ENCODE data around the gene DNAJB1.
"Not testable (repeated sequence)": the region's sequence is repeated elsewhere in the genome, so short reads cannot be mapped to it uniquely, and the experiment has no call there.

The DNAJB1 gene

DNA sequence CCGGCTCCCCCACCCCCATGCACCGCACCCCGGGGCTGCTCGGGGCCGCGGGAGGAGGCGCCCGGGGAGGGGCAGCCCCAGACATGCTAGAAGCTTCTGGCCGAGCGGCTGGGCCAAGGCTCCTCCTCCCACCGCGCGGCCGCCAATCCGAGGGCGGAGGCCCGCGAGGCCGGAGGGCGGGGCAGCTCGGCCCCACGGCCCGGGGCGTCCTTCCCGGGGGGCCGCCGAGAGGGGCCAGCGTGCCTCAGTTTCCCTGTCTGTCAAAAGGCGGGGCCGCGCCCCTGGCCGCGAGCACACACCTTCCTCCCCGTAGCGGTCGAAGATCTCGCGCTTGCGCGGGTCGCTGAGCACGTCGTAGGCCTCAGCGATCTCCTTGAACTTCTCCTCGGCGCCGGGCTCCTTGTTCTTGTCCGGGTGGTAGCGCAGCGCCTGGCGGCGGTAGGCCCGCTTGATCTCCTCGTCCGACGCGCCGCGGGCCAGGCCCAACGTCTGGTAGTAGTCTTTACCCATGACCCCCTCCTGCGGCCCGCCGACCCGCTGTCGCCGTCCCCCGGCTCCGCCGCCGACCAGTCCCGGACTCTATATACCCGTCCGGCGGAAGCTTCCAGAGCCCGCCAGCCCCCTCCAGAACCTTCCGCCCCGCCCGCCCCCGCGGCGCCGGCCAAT lies at the start of gene DNAJB1:
Gene DNAJB1, minus strand, starts transcription at position 558 of the 666 bp plus-strand sequence. Its CDS starts 48 bp downstream, at position 510.
- Histone ChIP-seq H3K4me3 (ENCODE audit: low read length in 2 of 2) (peak within 1 kb of the TSS; percentile 92), H3K9me3 (ENCODE audit: control insufficient read depth in 2 of 2, low read length in 2 of 2) (no peaks in the 10 kb centered on the region), H3K27ac (ENCODE audit: low read length) (peak within 1 kb of the TSS; percentile 95), H3K36me3 (ENCODE audit: control insufficient read depth in 2 of 2, insufficient read depth in 2 of 2, low read length in 2 of 2) (peaks cover 20 to 25% of the 10 kb centered on the region in 2 donors), H3K4me1 (ENCODE audit: control insufficient read depth, insufficient read depth, low read length) (peaks cover 34% of the 10 kb centered on the region), H3K9ac (ENCODE audit: low read length in 2 of 2) (peak within 1 kb of the TSS; percentile 97 to 99), H3K27me3 (ENCODE audit: control insufficient read depth in 1 of 2, insufficient read depth in 2 of 2, low read length in 2 of 2) (no peaks in the 10 kb centered on the region)

DNA sequence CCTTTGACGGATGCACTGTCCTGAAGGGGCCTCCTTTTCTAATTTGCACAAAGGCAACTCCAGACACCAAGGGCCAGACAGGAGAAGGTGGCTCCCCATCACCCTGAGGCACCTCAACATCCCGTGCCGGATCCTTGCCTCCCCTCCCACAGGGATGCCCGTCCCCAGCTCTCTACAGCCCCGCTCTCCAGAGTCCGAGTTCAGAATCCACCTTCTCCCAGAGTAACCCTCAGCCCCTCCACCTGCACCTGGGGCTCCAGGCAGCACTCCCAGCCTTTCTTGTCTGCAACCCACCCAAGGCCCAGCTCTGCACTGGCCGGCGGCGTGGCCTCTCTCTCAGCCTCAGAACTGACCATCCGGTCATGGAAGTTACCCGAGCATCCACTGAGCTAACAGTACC lies 48.9 kb upstream of the DNAJB1 start:
- H3K36me3 ChIP-seq (ENCODE audit: control insufficient read depth in 2 of 2, insufficient read depth in 2 of 2, low read length in 2 of 2) = peaks cover 0 to 2% of the 10 kb centered on the region in 2 donors
- no peak overlapping the region for H3K27ac ChIP-seq (ENCODE audit: low read length)
- peaks cover 25% of the 10 kb centered on the region for H3K4me1 ChIP-seq (ENCODE audit: control insufficient read depth, insufficient read depth, low read length)
- no peak overlapping the region for H3K4me3 ChIP-seq (ENCODE audit: low read length in 2 of 2)
- no peaks in the 10 kb centered on the region for H3K9me3 ChIP-seq (ENCODE audit: control insufficient read depth in 2 of 2, low read length in 2 of 2)
- H3K9ac ChIP-seq (ENCODE audit: low read length in 2 of 2) = no peak overlapping the region
- H3K27me3 ChIP-seq (ENCODE audit: control insufficient read depth in 1 of 2, insufficient read depth in 2 of 2, low read length in 2 of 2) = no peaks in the 10 kb centered on the region

DNA sequence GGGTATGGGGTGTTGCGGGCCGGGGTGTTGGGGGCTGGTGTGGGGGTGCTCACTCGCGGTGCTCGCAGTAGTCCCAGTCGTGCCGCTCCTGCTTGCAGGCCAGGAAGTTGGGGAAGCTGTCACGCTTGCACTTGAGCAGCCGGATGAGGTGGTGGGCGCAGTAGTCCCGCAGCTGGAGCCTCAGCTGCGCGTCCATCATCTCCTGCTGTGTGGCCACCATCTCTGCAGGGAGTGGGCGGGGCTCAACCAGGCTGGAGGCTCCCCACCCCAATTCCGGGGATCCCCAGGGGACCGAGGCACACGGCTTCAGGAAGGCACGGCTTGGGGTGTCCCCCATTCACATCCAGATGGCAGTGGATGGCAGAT lies 48.5 kb upstream of the DNAJB1 start:
- no peaks in the 10 kb centered on the region for H3K27me3 ChIP-seq (ENCODE audit: control insufficient read depth in 1 of 2, insufficient read depth in 2 of 2, low read length in 2 of 2)
- no peak overlapping the region for H3K27ac ChIP-seq (ENCODE audit: low read length)
- peaks cover 0 to 2% of the 10 kb centered on the region in 2 donors for H3K36me3 ChIP-seq (ENCODE audit: control insufficient read depth in 2 of 2, insufficient read depth in 2 of 2, low read length in 2 of 2)
- no peak overlapping the region for H3K9ac ChIP-seq (ENCODE audit: low read length in 2 of 2)
- no peak overlapping the region for H3K4me3 ChIP-seq (ENCODE audit: low read length in 2 of 2)
- H3K9me3 ChIP-seq (ENCODE audit: control insufficient read depth in 2 of 2, low read length in 2 of 2) = no peaks in the 10 kb centered on the region
- peaks cover 29% of the 10 kb centered on the region for H3K4me1 ChIP-seq (ENCODE audit: control insufficient read depth, insufficient read depth, low read length)

DNA sequence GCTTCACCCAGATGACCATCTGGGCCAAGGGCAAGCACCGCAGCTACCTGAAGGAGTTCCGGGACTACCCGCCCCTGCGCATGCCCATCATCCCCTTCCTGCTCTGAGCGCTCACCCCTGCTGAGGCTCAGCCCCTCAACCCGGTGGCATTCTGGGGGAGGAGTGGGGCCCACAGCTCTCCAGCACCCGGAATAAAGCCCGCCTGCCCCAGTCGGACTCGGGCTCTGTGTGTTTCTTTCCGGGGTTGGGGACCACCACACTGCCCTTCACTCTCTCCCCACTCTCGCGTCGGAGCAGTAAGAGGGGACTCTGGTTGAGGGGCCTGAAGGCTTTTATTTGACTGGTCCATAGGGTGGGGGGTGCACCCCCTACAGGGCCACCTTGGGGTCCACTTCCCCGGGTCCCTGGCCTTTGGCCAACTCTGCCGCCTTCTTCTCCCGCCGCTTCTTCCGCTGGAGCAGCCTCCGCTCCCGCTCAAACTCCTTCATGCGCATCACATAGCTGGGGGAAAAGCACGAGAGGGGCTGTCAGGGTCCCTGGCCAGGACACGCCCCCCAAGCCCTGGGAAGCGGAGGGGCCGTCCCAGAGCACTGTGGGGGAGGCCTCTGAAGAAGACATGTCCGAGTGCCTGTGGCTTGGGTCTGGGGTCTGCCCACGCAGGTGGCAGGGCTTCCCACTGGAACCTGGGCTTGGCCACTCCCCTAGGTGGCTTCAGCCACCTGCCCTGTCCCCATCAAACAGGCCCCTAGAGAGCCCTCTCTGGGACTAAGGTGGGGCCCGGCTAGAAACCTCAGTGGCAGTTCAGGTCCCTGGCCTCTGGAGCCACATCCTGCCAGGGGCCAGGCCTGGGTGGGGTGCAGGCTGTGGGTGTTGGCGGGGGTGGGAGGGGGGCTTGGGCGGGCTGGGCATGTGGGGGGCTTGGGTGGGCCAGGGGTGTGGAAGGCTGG lies 47.8 kb upstream of the DNAJB1 start:
- Histone ChIP-seq H3K27me3 (ENCODE audit: control insufficient read depth in 1 of 2, insufficient read depth in 2 of 2, low read length in 2 of 2) (no peaks in the 10 kb centered on the region), H3K9ac (ENCODE audit: low read length in 2 of 2) (no peak overlapping the region), H3K9me3 (ENCODE audit: control insufficient read depth in 2 of 2, low read length in 2 of 2) (no peaks in the 10 kb centered on the region), H3K4me3 (ENCODE audit: low read length in 2 of 2) (no peak overlapping the region), H3K4me1 (ENCODE audit: control insufficient read depth, insufficient read depth, low read length) (peaks cover 24% of the 10 kb centered on the region), H3K27ac (ENCODE audit: low read length) (no peak overlapping the region), H3K36me3 (ENCODE audit: control insufficient read depth in 2 of 2, insufficient read depth in 2 of 2, low read length in 2 of 2) (peaks cover 0 to 2% of the 10 kb centered on the region in 2 donors)

DNA sequence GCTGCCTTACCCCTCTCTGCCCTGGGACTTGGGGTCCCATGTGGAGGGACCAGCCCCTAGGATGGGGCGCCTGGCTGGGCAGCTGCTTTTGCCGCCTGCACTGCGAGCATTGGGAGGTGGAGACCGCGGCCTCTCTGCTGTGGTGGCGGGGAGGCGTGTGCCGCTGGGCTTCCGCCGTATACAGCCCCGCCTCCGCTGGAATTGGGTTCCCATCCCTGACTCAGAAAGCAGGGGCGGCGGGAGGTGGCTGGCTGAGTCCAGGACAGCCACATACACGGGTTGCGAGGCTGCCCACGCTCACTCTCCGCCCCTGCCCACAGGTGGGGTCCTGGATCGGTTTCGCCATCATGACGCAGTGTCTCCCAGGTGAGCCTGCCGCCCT lies 47.1 kb upstream of the DNAJB1 start:
- peaks cover 21% of the 10 kb centered on the region for H3K4me1 ChIP-seq (ENCODE audit: control insufficient read depth, insufficient read depth, low read length)
- no peak overlapping the region for H3K27ac ChIP-seq (ENCODE audit: low read length)
- H3K4me3 ChIP-seq (ENCODE audit: low read length in 2 of 2) = no peak overlapping the region
- H3K36me3 ChIP-seq (ENCODE audit: control insufficient read depth in 2 of 2, insufficient read depth in 2 of 2, low read length in 2 of 2) = peaks cover 0 to 2% of the 10 kb centered on the region in 2 donors
- no peak overlapping the region for H3K9ac ChIP-seq (ENCODE audit: low read length in 2 of 2)
- H3K9me3 ChIP-seq (ENCODE audit: control insufficient read depth in 2 of 2, low read length in 2 of 2) = no peaks in the 10 kb centered on the region
- no peaks in the 10 kb centered on the region for H3K27me3 ChIP-seq (ENCODE audit: control insufficient read depth in 1 of 2, insufficient read depth in 2 of 2, low read length in 2 of 2)

DNA sequence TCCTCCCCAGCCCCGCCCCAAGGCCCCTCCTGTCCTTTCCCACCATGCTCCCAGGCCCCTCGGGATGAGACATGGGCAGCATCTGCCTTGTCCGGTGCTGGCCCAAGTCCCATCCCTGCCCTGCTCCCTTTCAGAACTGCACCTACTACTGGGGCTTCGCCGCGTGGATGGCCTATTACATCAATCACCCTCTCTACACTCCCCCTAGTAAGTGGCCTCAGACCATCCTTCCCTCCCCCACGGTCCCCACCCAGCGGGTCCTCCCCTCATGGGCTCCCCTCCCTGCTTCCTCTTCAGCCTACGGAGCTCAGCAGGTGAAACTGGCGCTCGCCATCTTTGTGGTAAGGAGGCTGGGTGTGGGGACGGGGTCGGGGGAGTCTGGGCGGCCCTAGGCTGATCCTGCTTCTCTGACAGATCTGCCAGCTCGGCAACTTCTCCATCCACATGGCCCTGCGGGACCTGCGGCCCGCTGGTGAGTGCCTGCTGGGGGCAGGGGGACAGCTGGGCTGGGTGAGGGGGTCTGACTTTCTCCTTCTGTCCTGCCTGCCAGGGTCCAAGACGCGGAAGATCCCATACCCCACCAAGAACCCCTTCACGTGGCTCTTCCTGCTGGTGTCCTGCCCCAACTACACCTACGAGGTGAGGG lies 46.6 kb upstream of the DNAJB1 start:
- H3K27ac ChIP-seq (ENCODE audit: low read length); H3K9me3 ChIP-seq (ENCODE audit: control insufficient read depth in 2 of 2, low read length in 2 of 2); H3K9ac ChIP-seq (ENCODE audit: low read length in 2 of 2); H3K36me3 ChIP-seq (ENCODE audit: control insufficient read depth in 2 of 2, insufficient read depth in 2 of 2, low read length in 2 of 2); H3K27me3 ChIP-seq (ENCODE audit: control insufficient read depth in 1 of 2, insufficient read depth in 2 of 2, low read length in 2 of 2); H3K4me3 ChIP-seq (ENCODE audit: low read length in 2 of 2): not testable (repeated sequence)
- H3K4me1 ChIP-seq (ENCODE audit: control insufficient read depth, insufficient read depth, low read length) = peaks cover 19% of the 10 kb centered on the region

DNA sequence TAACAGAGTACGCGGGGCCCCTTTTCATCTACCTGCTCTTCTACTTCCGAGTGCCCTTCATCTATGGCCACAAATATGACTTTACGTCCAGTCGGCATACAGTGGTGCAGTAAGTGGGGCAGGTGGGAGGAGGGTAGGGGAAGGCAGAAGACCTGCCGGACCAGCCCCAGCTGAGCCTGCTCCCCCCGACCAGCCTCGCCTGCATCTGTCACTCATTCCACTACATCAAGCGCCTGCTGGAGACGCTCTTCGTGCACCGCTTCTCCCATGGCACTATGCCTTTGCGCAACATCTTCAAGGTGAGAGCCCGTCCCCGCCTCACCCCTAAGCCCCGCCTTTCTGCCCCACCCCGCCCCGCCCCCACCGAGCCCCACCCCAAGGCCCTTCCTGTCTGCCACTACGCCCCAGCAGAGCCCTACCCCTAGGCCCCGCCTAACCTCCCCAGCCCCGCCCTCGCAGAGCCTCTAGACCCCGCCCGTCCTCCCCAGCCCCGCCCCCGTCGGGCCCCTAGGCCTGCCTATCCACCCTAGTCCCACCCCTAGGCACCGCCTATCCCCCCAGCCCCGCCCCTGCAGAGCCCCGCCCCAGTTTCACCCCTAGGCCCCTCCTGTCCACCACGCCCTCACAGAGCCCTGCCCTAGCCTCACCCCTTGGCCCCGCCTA lies 45.9 kb upstream of the DNAJB1 start:
- H3K4me3 ChIP-seq (ENCODE audit: low read length in 2 of 2) = no peak overlapping the region
- no peak overlapping the region for H3K27ac ChIP-seq (ENCODE audit: low read length)
- H3K9me3 ChIP-seq (ENCODE audit: control insufficient read depth in 2 of 2, low read length in 2 of 2) = no peaks in the 10 kb centered on the region
- H3K27me3 ChIP-seq (ENCODE audit: control insufficient read depth in 1 of 2, insufficient read depth in 2 of 2, low read length in 2 of 2) = no peaks in the 10 kb centered on the region
- H3K4me1 ChIP-seq (ENCODE audit: control insufficient read depth, insufficient read depth, low read length) = peaks cover 13% of the 10 kb centered on the region
- peaks cover 0 to 2% of the 10 kb centered on the region in 2 donors for H3K36me3 ChIP-seq (ENCODE audit: control insufficient read depth in 2 of 2, insufficient read depth in 2 of 2, low read length in 2 of 2)
- no peak overlapping the region for H3K9ac ChIP-seq (ENCODE audit: low read length in 2 of 2)

DNA sequence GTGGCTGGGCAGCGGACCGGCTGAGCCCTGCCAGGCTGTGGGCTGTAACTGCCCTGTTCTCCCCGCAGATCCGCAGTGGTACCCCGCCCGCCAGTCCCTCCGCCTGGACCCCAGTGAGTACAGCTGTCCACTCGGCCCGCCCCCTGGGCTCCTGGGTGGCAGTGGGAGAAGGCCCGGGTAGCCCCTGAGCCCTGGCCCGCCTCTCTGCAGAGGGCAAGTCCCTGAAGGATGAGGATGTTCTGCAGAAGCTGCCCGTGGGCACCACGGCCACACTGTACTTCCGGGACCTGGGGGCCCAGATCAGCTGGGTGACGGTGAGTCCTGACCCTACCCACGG lies 45.4 kb upstream of the DNAJB1 start:
- no peak overlapping the region for H3K9ac ChIP-seq (ENCODE audit: low read length in 2 of 2)
- peaks cover 0 to 2% of the 10 kb centered on the region in 2 donors for H3K36me3 ChIP-seq (ENCODE audit: control insufficient read depth in 2 of 2, insufficient read depth in 2 of 2, low read length in 2 of 2)
- no peaks in the 10 kb centered on the region for H3K9me3 ChIP-seq (ENCODE audit: control insufficient read depth in 2 of 2, low read length in 2 of 2)
- peaks cover 13% of the 10 kb centered on the region for H3K4me1 ChIP-seq (ENCODE audit: control insufficient read depth, insufficient read depth, low read length)
- no peak overlapping the region for H3K27ac ChIP-seq (ENCODE audit: low read length)
- H3K4me3 ChIP-seq (ENCODE audit: low read length in 2 of 2) = no peak overlapping the region
- no peaks in the 10 kb centered on the region for H3K27me3 ChIP-seq (ENCODE audit: control insufficient read depth in 1 of 2, insufficient read depth in 2 of 2, low read length in 2 of 2)

DNA sequence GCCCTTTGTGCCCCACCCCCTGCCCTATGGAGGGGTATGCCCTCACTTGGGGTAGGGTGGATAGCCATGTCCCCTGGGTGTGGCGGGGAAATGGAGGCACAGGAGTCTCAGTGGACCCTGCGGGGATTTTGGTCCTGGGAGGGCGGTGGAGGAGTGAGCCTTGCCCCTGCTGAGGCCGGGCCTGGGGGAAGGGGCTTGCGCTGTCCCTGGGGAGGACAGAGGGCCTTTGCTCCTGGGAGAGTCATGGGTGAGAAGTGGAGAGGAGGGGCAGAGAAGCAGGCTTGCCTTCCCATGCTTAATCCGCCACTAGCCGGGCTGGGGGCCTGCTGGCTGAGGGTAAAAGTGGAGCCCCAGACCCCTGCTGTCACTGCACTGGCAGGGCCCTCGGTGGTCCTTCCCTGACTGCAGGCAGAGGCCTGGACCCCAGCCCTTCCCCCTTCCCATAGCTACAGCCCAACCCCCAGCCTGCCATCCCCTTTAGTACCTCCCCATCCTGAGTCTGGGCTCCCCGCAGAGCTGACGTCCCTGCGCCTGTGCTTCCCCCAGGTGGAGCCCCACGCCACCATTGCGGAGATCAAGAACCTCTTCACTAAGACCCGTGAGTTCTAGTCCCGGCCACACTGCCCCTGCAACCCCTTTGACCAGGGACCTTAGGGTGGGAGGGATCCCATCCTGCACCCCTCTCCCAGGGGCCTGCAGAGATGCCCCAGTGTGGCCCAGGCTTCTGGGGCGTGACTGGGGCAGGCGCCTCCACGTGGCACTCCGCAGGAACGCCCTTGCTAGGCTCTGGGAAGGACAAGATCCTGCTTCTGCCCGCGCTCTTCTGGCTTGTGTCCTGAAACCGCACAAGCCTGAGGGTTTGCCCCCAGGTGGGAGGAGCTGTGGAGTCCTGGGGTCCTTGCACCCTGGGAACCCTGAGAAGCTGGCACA lies 44.7 kb upstream of the DNAJB1 start:
- no peaks in the 10 kb centered on the region for H3K9me3 ChIP-seq (ENCODE audit: control insufficient read depth in 2 of 2, low read length in 2 of 2)
- H3K36me3 ChIP-seq (ENCODE audit: control insufficient read depth in 2 of 2, insufficient read depth in 2 of 2, low read length in 2 of 2) = no peaks in the 10 kb centered on the region
- no peaks in the 10 kb centered on the region for H3K27me3 ChIP-seq (ENCODE audit: control insufficient read depth in 1 of 2, insufficient read depth in 2 of 2, low read length in 2 of 2)
- H3K27ac ChIP-seq (ENCODE audit: low read length) = no peak overlapping the region
- peaks cover 13% of the 10 kb centered on the region for H3K4me1 ChIP-seq (ENCODE audit: control insufficient read depth, insufficient read depth, low read length)
- no peak overlapping the region for H3K9ac ChIP-seq (ENCODE audit: low read length in 2 of 2)
- no peak overlapping the region for H3K4me3 ChIP-seq (ENCODE audit: low read length in 2 of 2)
